H1 (cell line): ENCODE data around the gene CFAP54. TPM values are rescaled to one million over a fixed set of nuclear protein-coding genes. Genes with fewer than 3 reads are reported as not detected.

Source experiments
- CTCF ChIA-PET: fragments of 300-600 bp; sonication (Branson Sonifier 250); formaldehyde crosslinking; loops from one replicate; lab custom pipeline; 2021; ENCODE audit not compliant: partially characterized antibody; lab: Charles Lee
- POLR2A ChIA-PET: fragments of 300-600 bp; sonication (Branson Sonifier 250); formaldehyde crosslinking; loops from one replicate; lab custom pipeline; 2021; ENCODE audit warnings: inconsistent platforms; ENCODE audit not compliant: partially characterized antibody; lab: Charles Lee
- DNase-seq, 2 experiments: peaks; one replicate each; pipeline versions ENCODE4 v3.0.0 to v3.0.0-alpha.2; 2010 to 2022; ENCODE audit warnings: low spot score in 2 of 2, low read depth in 1 of 2, mixed read lengths in 1 of 2
- FAIRE-seq: peaks from 2 replicates; lab custom pipeline; 2011; peaks lifted over from hg19 to GRCh38; lab: Jason Lieb, UNC
- H2AFZ ChIP-seq: 2 replicates; pipeline ENCODE4 v1.8.1; 2012; ENCODE audit warnings: low read length, inconsistent platforms
- H2AK5ac ChIP-seq: 2 replicates; pipeline ENCODE4 v1.6.1; 2013; ENCODE audit warnings: low read depth, low read length
- H2BK120ac ChIP-seq: replicated peaks from 2 replicates; pipeline ENCODE3; 2013; ENCODE audit warnings: low read depth, low read length, inconsistent platforms
- H2BK12ac ChIP-seq: 2 replicates; pipeline ENCODE4 v1.6.1; 2013; ENCODE audit warnings: low read depth, low read length
- H2BK15ac ChIP-seq: 2 replicates; pipeline ENCODE4 v1.6.1; 2013; ENCODE audit warnings: low read length
- H2BK20ac ChIP-seq: 2 replicates; pipeline ENCODE4 v1.6.1; 2013; ENCODE audit warnings: low read length
- H2BK5ac ChIP-seq: 2 replicates; pipeline ENCODE4 v1.6.1; 2013; ENCODE audit warnings: low read depth, low read length
- H3K14ac ChIP-seq: 2 replicates; pipeline ENCODE4 v1.6.1; 2013; ENCODE audit warnings: inconsistent platforms; ENCODE audit not compliant: insufficient read length
- H3K18ac ChIP-seq: 2 replicates; pipeline ENCODE4 v1.6.1; 2013; ENCODE audit warnings: low read length; ENCODE audit errors: extremely low read depth
- H3K23ac ChIP-seq: 2 replicates; pipeline ENCODE4 v1.6.1; 2013; ENCODE audit warnings: inconsistent platforms; ENCODE audit not compliant: insufficient read length
- H3K23me2 ChIP-seq: 2 replicates; pipeline ENCODE4 v1.6.1; 2013; ENCODE audit warnings: low read depth, low read length
- H3K27ac ChIP-seq: 2 replicates; pipeline ENCODE4 v1.6.1; 2011; ENCODE audit warnings: low read depth, low read length, inconsistent platforms
- H3K27me3 ChIP-seq, 4 experiments: replicated peaks in 1 of 4; 1 replicate in 1 of 4; 2 replicates in 3 of 4; pipeline versions ENCODE4 v1.6.1 to v1.8.1; 2011 to 2013; ENCODE audit warnings: low read length in 3 of 4, mild to moderate bottlenecking in 3 of 4, inconsistent platforms in 2 of 4, mixed read lengths in 2 of 4, moderate library complexity in 1 of 4; ENCODE audit not compliant: control insufficient read depth in 3 of 4, insufficient read depth in 3 of 4; ENCODE audit errors: extremely low read depth in 1 of 4
- H3K36me3 ChIP-seq, 4 experiments: 2 replicates each; pipeline versions ENCODE4 v1.6.1 to v1.8.1; 2011 to 2013; ENCODE audit warnings: mild to moderate bottlenecking in 4 of 4, low read length in 3 of 4, moderate library complexity in 2 of 4, control low read depth in 1 of 4, inconsistent platforms in 1 of 4; ENCODE audit not compliant: insufficient read depth in 4 of 4, control insufficient read depth in 2 of 4
- H3K4ac ChIP-seq: replicated peaks from 2 replicates; pipeline ENCODE3; 2013; ENCODE audit warnings: low read length, low read depth, mixed read lengths, inconsistent platforms; ENCODE audit not compliant: insufficient read length
- H3K4me1 ChIP-seq, 4 experiments: replicated peaks in 1 of 4; 1 replicate in 1 of 4; 2 replicates in 3 of 4; pipeline versions ENCODE4 v1.6.1 to v1.8.1; 2011 to 2013; ENCODE audit warnings: low read length in 3 of 4, inconsistent platforms in 2 of 4, mixed read lengths in 1 of 4; ENCODE audit not compliant: insufficient read depth in 4 of 4, control insufficient read depth in 3 of 4
- H3K4me2 ChIP-seq, 2 experiments: 2 replicates each; pipeline versions ENCODE4 v1.6.1 to v1.8.1; 2011 to 2013; ENCODE audit warnings: low read depth in 2 of 2, low read length in 2 of 2, control low read depth in 1 of 2, inconsistent platforms in 1 of 2, mild to moderate bottlenecking in 1 of 2; ENCODE audit not compliant: insufficient read depth in 1 of 2
- H3K4me3 ChIP-seq, 4 experiments: fragments of 200-600, 300-600 bp in 1 of 4; sonication (generic), shearing (Covaris generic), sonication (Bioruptor Twin) in 1 of 4; 2 replicates each; pipeline versions ENCODE4 v1.5.1 to v1.8.1; 2011 to 2016; ENCODE audit warnings: low read length in 4 of 4, low read depth in 3 of 4, control low read depth in 2 of 4, inconsistent platforms in 2 of 4, mild to moderate bottlenecking in 2 of 4, mixed read lengths in 1 of 4, moderate library complexity in 1 of 4; ENCODE audit not compliant: insufficient read depth in 2 of 4; ENCODE audit errors: extremely low read depth in 1 of 4
- H3K56ac ChIP-seq: replicated peaks from 2 replicates; pipeline ENCODE3; 2013; ENCODE audit warnings: low read depth, mild to moderate bottlenecking, mixed read lengths, low read length, inconsistent platforms; ENCODE audit not compliant: insufficient read length
- H3K79me1 ChIP-seq: 2 replicates; pipeline ENCODE4 v1.6.1; 2013; ENCODE audit warnings: low read depth, low read length, control low read depth
- H3K79me2 ChIP-seq, 2 experiments: 2 replicates each; pipeline versions ENCODE4 v1.6.1 to v1.8.1; 2012 to 2013; ENCODE audit warnings: low read length in 2 of 2, mild to moderate bottlenecking in 2 of 2, inconsistent platforms in 1 of 2; ENCODE audit not compliant: insufficient read depth in 2 of 2, control insufficient read depth in 1 of 2
- H3K9ac ChIP-seq, 4 experiments: replicated peaks in 1 of 4; 1 replicate in 1 of 4; 2 replicates in 3 of 4; pipeline versions ENCODE4 v1.6.1 to v1.8.1; 2011 to 2013; ENCODE audit warnings: low read depth in 3 of 4, low read length in 3 of 4, control low read depth in 2 of 4, mild to moderate bottlenecking in 2 of 4, moderate library complexity in 2 of 4, inconsistent platforms in 1 of 4; ENCODE audit errors: extremely low read depth in 1 of 4
- H3K9me3 ChIP-seq, 2 experiments: 2 replicates each; pipeline versions ENCODE4 v1.6.1 to v1.8.1; 2012 to 2013; ENCODE audit warnings: mild to moderate bottlenecking in 2 of 2, moderate library complexity in 2 of 2, control low read depth in 1 of 2, inconsistent platforms in 1 of 2, low read depth in 1 of 2, low read length in 1 of 2, mixed read lengths in 1 of 2; ENCODE audit not compliant: insufficient read depth in 2 of 2
- H4K20me1 ChIP-seq, 2 experiments: replicated peaks in 1 of 2; 2 replicates each; pipeline versions ENCODE3 to v1.8.1; 2011 to 2013; ENCODE audit warnings: inconsistent platforms in 2 of 2, low read length in 2 of 2, mild to moderate bottlenecking in 1 of 2; ENCODE audit not compliant: insufficient read depth in 2 of 2, control insufficient read depth in 1 of 2
- H4K5ac ChIP-seq: 2 replicates; pipeline ENCODE4 v1.6.1; 2013; ENCODE audit warnings: low read length, low read depth, mixed read lengths, inconsistent platforms; ENCODE audit not compliant: insufficient read length
- H4K8ac ChIP-seq: 2 replicates; pipeline ENCODE4 v1.8.0; 2013; ENCODE audit warnings: mild to moderate bottlenecking, moderate library complexity, low read length, inconsistent platforms; ENCODE audit not compliant: insufficient read depth; ENCODE audit errors: extremely low read depth
- H4K91ac ChIP-seq: replicated peaks from 2 replicates; pipeline ENCODE3; 2013; ENCODE audit warnings: low read length, mixed read lengths, inconsistent platforms; ENCODE audit not compliant: insufficient read length
- CBX5 ChIP-seq: fragments of 300-800, 300-1000 bp; sonication (generic); IDR thresholded peaks from 2 replicates; pipeline ENCODE4 v1.7.1; 2016; ENCODE audit warnings: antibody characterized with exemption, low read length, low read depth
- CEBPB ChIP-seq: IDR thresholded peaks from 2 replicates; pipeline ENCODE4 v1.6.1; 2012; ENCODE audit warnings: low read depth, low read length
- CREB1 ChIP-seq: IDR thresholded peaks from 2 replicates; pipeline ENCODE4 v1.6.1; 2012; ENCODE audit warnings: inconsistent platforms
- GABPA ChIP-seq: IDR thresholded peaks from 2 replicates; pipeline ENCODE4 v1.6.1; 2011; ENCODE audit warnings: mild to moderate bottlenecking, low read length, moderate library complexity, borderline replicate concordance; ENCODE audit not compliant: insufficient read depth
- HDAC2 ChIP-seq, 2 experiments: fragments of 300-600 bp in 1 of 2; sonication (generic) in 1 of 2; IDR thresholded peaks; 2 replicates each; pipeline ENCODE4 v1.6.1; 2011 to 2012; ENCODE audit warnings: low read depth in 2 of 2, low read length in 2 of 2, mild to moderate bottlenecking in 2 of 2, moderate library complexity in 2 of 2, borderline replicate concordance in 1 of 2, inconsistent platforms in 1 of 2
- JUN ChIP-seq: IDR thresholded peaks from 2 replicates; pipeline ENCODE4 v1.6.1; 2011; ENCODE audit warnings: low read depth, mild to moderate bottlenecking, improper control_type of control experiment, low read length
- JUND ChIP-seq: IDR thresholded peaks from 2 replicates; pipeline ENCODE4 v1.6.1; 2011; ENCODE audit warnings: mild to moderate bottlenecking, improper control_type of control experiment, low read length
- SUZ12 ChIP-seq: fragments of 200-600 bp; sonication (generic); IDR thresholded peaks from 2 replicates; pipeline ENCODE4 v1.6.1; 2012; ENCODE audit warnings: mild to moderate bottlenecking, inconsistent platforms, low read length, moderate library complexity, mixed read lengths
- TAF1 ChIP-seq: IDR thresholded peaks from 2 replicates; pipeline ENCODE4 v1.6.1; 2011; ENCODE audit warnings: mild to moderate bottlenecking, low read depth, low read length
- WGBS, 2 experiments: shearing (Covaris generic) in 1 of 2; methylation state at CpG; one replicate each; pipeline versions ENCODE4 v1.1.6 to v1.1.7; 2013 to 2015; ENCODE audit warnings: low lambda C conversion rate in 2 of 2, mixed read lengths in 2 of 2, inconsistent platforms in 1 of 2, low coverage in 1 of 2, missing lambda C conversion rate in 1 of 2; ENCODE audit not compliant: insufficient replicate concordance in 2 of 2, insufficient coverage in 1 of 2, insufficient read length in 1 of 2; ENCODE audit errors: extremely low coverage in 1 of 2, missing lambda C conversion rate in 1 of 2; 5-methylcytosine and 5-hydroxymethylcytosine counted together
- long read RNA-seq, 2 experiments: library from RNA in 1 of 2; library from capped mRNA in 1 of 2; stranded (forward); transcript quantifications; one replicate each; pipeline ENCODE4 v2.0.0, GENCODE V29; 2021; ENCODE audit warnings: inconsistent platforms in 1 of 2
- polyA minus RNA-seq, 3 experiments: library from RNA; depleted of rRNA, polyadenylated mRNA; stranded (reverse); fragments of >200 nt; gene quantifications; 1 replicate in 2 of 3; 2 replicates in 1 of 3; pipeline ENCODE4 v1.2.3, GENCODE V29; 2011
- polyA plus RNA-seq, 7 experiments: library from polyadenylated mRNA; depleted of rRNA in 3 of 7; stranded (reverse) in 5 of 7; unstranded in 2 of 7; fragments of >200 nt in 5 of 7; fragments of 200-250 nt in 2 of 7; gene quantifications; 1 replicate in 5 of 7; 2 replicates in 1 of 7; 4 replicates in 1 of 7; pipeline versions ENCODE4 v1.2.1 to v1.2.3, GENCODE V29; 2011 to 2013; ENCODE audit warnings: missing spikeins in 2 of 7, mixed read lengths in 2 of 7
- total RNA-seq: library from RNA; stranded (reverse); fragmentation: NEBNext Ultra II Directional; extraction: Animal tissue kit (Norgen Biotek cat#: 25700); gene quantifications from 2 replicates; pipeline ENCODE4 v1.2.1, GENCODE V29; 2021

CFAP54 gene
- total RNA-seq: 0.17 and 0.42 TPM in 2 replicates
- polyA plus RNA-seq (2011; rRNA removed): 0.06 and 0.33 TPM in 2 replicates
- 0.22 TPM for polyA plus RNA-seq (2011; cell fraction: cytosol; rRNA removed)
- polyA plus RNA-seq (2011; cell fraction: nucleus; rRNA removed): 0.11 TPM
- 0.19 TPM in 1 of 4 replicates, not detected in the others for polyA plus RNA-seq (2012, experiment 1 of 2)
- not detected for polyA plus RNA-seq (2012, experiment 2 of 2)
- 0.14 TPM for polyA plus RNA-seq (2013, experiment 1 of 2)
- polyA plus RNA-seq (2013, experiment 2 of 2): 0.18 TPM
- polyA minus RNA-seq (2011; rRNA and poly(A)+ RNA removed): 0.37 and 1.1 TPM in 2 replicates
- not detected for polyA minus RNA-seq (2011; cell fraction: cytosol; rRNA and poly(A)+ RNA removed)
- polyA minus RNA-seq (2011; cell fraction: nucleus; rRNA and poly(A)+ RNA removed): 1.3 TPM
- long read RNA-seq, experiment 1: 0 reads
- long read RNA-seq, experiment 2: 0 reads

GRCh38 chr12:96489392-96490056 lies at the start of gene CFAP54:
Gene CFAP54, plus strand, starts transcription at chr12:96489577. Its CDS starts 33 bp downstream, at chr12:96489610.
- H3K4ac ChIP-seq: no peak within 1 kb of the TSS
- no peak within 1 kb of the TSS for H3K23ac ChIP-seq
- no peak within 1 kb of the TSS for H2AK5ac ChIP-seq
- H3K79me2 ChIP-seq: no peaks in the 10 kb centered on the region
- H2BK15ac ChIP-seq: no peak within 1 kb of the TSS
- no peak within 1 kb of the TSS for H3K27ac ChIP-seq
- H3K23me2 ChIP-seq: 0 out of 2 replicates have a peak, but pooled peaks cover 2% of the 10 kb centered on the region
- H4K20me1 ChIP-seq: no peaks in the 10 kb centered on the region
- H3K14ac ChIP-seq: no peak within 1 kb of the TSS
- no peak within 1 kb of the TSS for H3K56ac ChIP-seq
- ChIA-PET POLR2A (interaction anchor here (1.1 kb wide), 1 partner anchor 11 kb away, joined by 4 read pairs; no protein-coding TSS in a partner anchor), CTCF (interaction anchor here (0.7 to 2.5 kb wide), 17 partner anchors 9 to 458 kb away, joined by 3 to 13 read pairs (median 4); partner anchors contain the start of gene CDK17)
- H2BK12ac ChIP-seq: no peak within 1 kb of the TSS
- H3K4me1 ChIP-seq: no peaks in the 10 kb centered on the region; a peak in 1 of 7 replicates
- H3K27me3 ChIP-seq: no peaks in the 10 kb centered on the region; a peak in 1 of 7 replicates
- peak within 1 kb of the TSS; percentile 90; the same call in 1 of the 2 replicates for H4K8ac ChIP-seq
- no peak within 1 kb of the TSS for H4K91ac ChIP-seq
- H2AFZ ChIP-seq: peak within 1 kb of the TSS; percentile 93
- H3K18ac ChIP-seq: no peak within 1 kb of the TSS
- no peak within 1 kb of the TSS for H2BK120ac ChIP-seq
- 4% methylated on average over 48 of the region's 53 CpGs; no CpG with 5 or more reads in 1 of the 2 experiments for WGBS, 2 experiments
- no peaks in the 10 kb centered on the region for H3K9me3 ChIP-seq
- peak; percentile 53 to 94 for DNase-seq
- no peak within 1 kb of the TSS for H2BK5ac ChIP-seq
- FAIRE-seq: peak; percentile 13
- H3K36me3 ChIP-seq: no peaks in the 10 kb centered on the region
- peak within 1 kb of the TSS; percentile 0 to 75 for H3K4me2 ChIP-seq
- peak within 1 kb of the TSS in 2 of 4 experiments; percentile 79; a peak in 4 of 7 replicates for H3K9ac ChIP-seq
- no peak within 1 kb of the TSS for H4K5ac ChIP-seq
- H3K4me3 ChIP-seq: peak within 1 kb of the TSS; percentile 55 to 90 (median 88)
- no peaks in the 10 kb centered on the region for H3K79me1 ChIP-seq
- no peak within 1 kb of the TSS for H2BK20ac ChIP-seq
- peak; percentile 52; the same call in 1 of the 2 replicates for TF ChIP-seq TAF1
- no peak for TF ChIP-seq JUND
- peak in 1 of 2 experiments; percentile 93; a peak in 2 of 4 replicates for TF ChIP-seq HDAC2 (IDR thresholded peaks at IDR 0.05; ENCODE audit: borderline replicate concordance in 1 of 2, low read depth in 2 of 2, low read length in 2 of 2)
- TF ChIP-seq GABPA: no peak
- no peak for TF ChIP-seq SUZ12
- TF ChIP-seq CREB1: peak; percentile 41
- TF ChIP-seq JUN: no peak
- no peak for TF ChIP-seq CBX5
- no peak for TF ChIP-seq CEBPB
